HepG2 (cell line): ENCODE data around the gene SMURF1. TPM values are rescaled to one million over a fixed set of nuclear protein-coding genes. Genes with fewer than 3 reads are reported as not detected.

ENCODE experiments used
- ATAC-seq: fragments of 200-7000 bp; cut with Tn5 transposase; 3 replicates; pipeline ENCODE4 v1.9.1; 2020; ENCODE audit warnings: mild to moderate bottlenecking, moderate library complexity
- BruUV-seq: library from RNA; stranded (reverse); fragments of 400-500 nt; replicated peaks from 2 replicates; lab custom pipeline; 2021; lab: Mats Ljungman, UMichigan
- CTCF ChIA-PET: fragments of 300-600 bp; formaldehyde crosslinking; extraction: SDS; loops from one replicate; lab custom pipeline; 2021; ENCODE audit warnings: low total read pairs, inconsistent platforms, low intra/inter-chr PET ratio; lab: Yijun Ruan, JAX
- POLR2A ChIA-PET: fragments of 350-600 bp; sonication (Branson Sonifier 250); formaldehyde crosslinking; loops from one replicate; lab custom pipeline; 2020; ENCODE audit warnings: antibody characterized with exemption, inconsistent platforms; lab: Yijun Ruan, JAX
- DNase-seq: peaks from one replicate; pipeline ENCODE4 v3.0.0-alpha.2; 2015; ENCODE audit warnings: low spot score
- FAIRE-seq: peaks from 3 replicates; lab custom pipeline; 2011; peaks lifted over from hg19 to GRCh38; lab: Jason Lieb, UNC
- H2AFZ ChIP-seq: one replicate; pipeline ENCODE4 v1.6.1; 2011; ENCODE audit warnings: low read length, inconsistent platforms
- H3K27ac ChIP-seq: fragments of 300-600 bp; 3 replicates; pipeline ENCODE4 v1.8.0; 2011; ENCODE audit warnings: mixed run types, mild to moderate bottlenecking, mixed read lengths, low read length, inconsistent platforms; ENCODE audit not compliant: insufficient read depth; ENCODE audit errors: extremely low read length
- H3K27me3 ChIP-seq, 2 experiments: fragments of 200-600 bp in 1 of 2; 2 replicates in 1 of 2; 3 replicates in 1 of 2; pipeline versions ENCODE4 v1.6.0 to v1.8.0; 2011; ENCODE audit warnings: low read length in 2 of 2, mild to moderate bottlenecking in 2 of 2, moderate library complexity in 2 of 2, inconsistent platforms in 1 of 2; ENCODE audit not compliant: insufficient read depth in 2 of 2, control insufficient read depth in 1 of 2
- H3K36me3 ChIP-seq, 2 experiments: fragments of 200-600 bp in 1 of 2; replicated peaks in 1 of 2; 2 replicates in 1 of 2; 3 replicates in 1 of 2; pipeline versions ENCODE4 v1.5.1 to v1.8.0; 2011; ENCODE audit warnings: low read length in 2 of 2, inconsistent platforms in 1 of 2; ENCODE audit not compliant: insufficient read depth in 2 of 2, control insufficient read depth in 1 of 2
- H3K4me1 ChIP-seq: 2 replicates; pipeline ENCODE4 v1.5.1; 2012; ENCODE audit warnings: low read length, inconsistent platforms; ENCODE audit not compliant: insufficient read depth
- H3K4me2 ChIP-seq: 2 replicates; pipeline ENCODE4 v1.6.0; 2011; ENCODE audit warnings: low read depth, low read length, inconsistent platforms
- H3K4me3 ChIP-seq, 3 experiments: fragments of 200-600 bp in 1 of 3; sonication (generic), shearing (Covaris generic) in 1 of 3; replicated peaks in 1 of 3; 2 replicates each; pipeline ENCODE4 v1.5.1; 2011 to 2016; ENCODE audit warnings: low read length in 3 of 3, inconsistent platforms in 2 of 3, low read depth in 2 of 3, mild to moderate bottlenecking in 2 of 3, control low read depth in 1 of 3, mixed read lengths in 1 of 3; ENCODE audit not compliant: insufficient read depth in 1 of 3
- H3K79me2 ChIP-seq: one replicate; pipeline ENCODE4 v1.6.1; 2011; ENCODE audit warnings: low read length, inconsistent platforms; ENCODE audit not compliant: insufficient read depth
- H3K9ac ChIP-seq: 2 replicates; pipeline ENCODE4 v1.6.0; 2011; ENCODE audit warnings: mild to moderate bottlenecking, low read depth, low read length, inconsistent platforms; ENCODE audit not compliant: insufficient read depth
- H3K9me3 ChIP-seq: 2 replicates; pipeline ENCODE4 v1.5.1; 2012; ENCODE audit warnings: mild to moderate bottlenecking, low read length
- H4K20me1 ChIP-seq: 2 replicates; pipeline ENCODE4 v1.6.0; 2011; ENCODE audit warnings: inconsistent platforms, mild to moderate bottlenecking, low read length, moderate library complexity; ENCODE audit not compliant: insufficient read depth
- CHCHD3 ChIP-seq: sonication (generic); formaldehyde crosslinking; IDR thresholded peaks from 2 replicates; pipeline ENCODE4 v1.8.0; 2022; ENCODE audit warnings: mild to moderate bottlenecking, missing genetic modification reagents, moderate library complexity
- MBNL3 ChIP-seq: fragments of 250-450 bp; sonication (Bioruptor Pico); conservative IDR thresholded peaks from 2 replicates; pipeline ENCODE4 v1.8.0; 2022; ENCODE audit warnings: mild to moderate bottlenecking, inconsistent platforms
- MIXL1 ChIP-seq: IDR thresholded peaks from 2 replicates; pipeline ENCODE4 v1.6.1; 2016
- NFYB ChIP-seq: sonication (generic); formaldehyde crosslinking; IDR thresholded peaks from 2 replicates; pipeline ENCODE4 v1.4.0; 2020; ENCODE audit warnings: missing genetic modification reagents
- PLSCR1 ChIP-seq: sonication (generic); formaldehyde crosslinking; IDR thresholded peaks from 2 replicates; pipeline ENCODE4 v1.5.0; 2020; ENCODE audit warnings: missing genetic modification reagents, mild to moderate bottlenecking, borderline replicate concordance
- SOX5 ChIP-seq: IDR thresholded peaks from 2 replicates; pipeline ENCODE4 v1.6.1; 2016; ENCODE audit warnings: borderline replicate concordance
- ZBTB38 ChIP-seq: sonication (generic); formaldehyde crosslinking; IDR thresholded peaks from 2 replicates; pipeline ENCODE4 v1.5.1; 2020; ENCODE audit warnings: mild to moderate bottlenecking, missing genetic modification reagents
- ZBTB7B ChIP-seq: sonication (generic); formaldehyde crosslinking; IDR thresholded peaks from 2 replicates; pipeline ENCODE4 v1.4.0; 2020; ENCODE audit warnings: missing genetic modification reagents
- ZNF800 ChIP-seq: sonication (generic); formaldehyde crosslinking; IDR thresholded peaks from 2 replicates; pipeline ENCODE4 v1.4.0; 2020; ENCODE audit warnings: missing genetic modification reagents
- ZNF839 ChIP-seq: sonication (generic); formaldehyde crosslinking; IDR thresholded peaks from 2 replicates; pipeline ENCODE4 v1.4.0; 2020; ENCODE audit warnings: missing genetic modification reagents, mild to moderate bottlenecking, borderline replicate concordance
- ZNF878 ChIP-seq: sonication (generic); formaldehyde crosslinking; IDR thresholded peaks from 2 replicates; pipeline ENCODE4 v1.8.1; 2023; ENCODE audit warnings: mild to moderate bottlenecking, missing genetic modification reagents, moderate library complexity
- WGBS: methylation state at CpG from one replicate; pipeline ENCODE4 v1.1.6; 2017; ENCODE audit warnings: low lambda C conversion rate; 5-methylcytosine and 5-hydroxymethylcytosine counted together
- in situ Hi-C: cut with HindIII; loops from 2 replicates; pipeline ENCODE4 v1.10.0; 2017; ENCODE audit warnings: low pct_unique_long_range_greater_than_20kb; ENCODE audit not compliant: extremely low pct_ligation_motif_present
- intact Hi-C: fragments of 100-400 bp; cut with micrococcal nuclease; formaldehyde crosslinking; loops from one replicate; pipeline ENCODE4 v1.10.0; 2022; ENCODE audit not compliant: unreplicated experiment
- polyA plus RNA-seq, 8 experiments: library from polyadenylated mRNA; depleted of rRNA in 3 of 8; stranded (reverse) in 7 of 8; unstranded in 1 of 8; fragments of >200 nt; fragmentation: Illumina TruSeq in 4 of 8; extraction: Trizol in 4 of 8; gene quantifications; 2 replicates each; pipeline versions ENCODE4 v1.2.1 to v1.2.3, GENCODE V29; 2011 to 2016; ENCODE audit warnings: low read depth in 4 of 8, missing spikeins in 1 of 8, mixed read lengths in 1 of 8; ENCODE audit not compliant: insufficient read depth in 1 of 8
- total RNA-seq, 5 experiments: library from RNA; depleted of rRNA; stranded (reverse); fragments of >200 nt; fragmentation: Illumina TruSeq; extraction: Trizol; gene quantifications; 2 replicates each; pipeline ENCODE4 v1.2.3, GENCODE V29; 2016; ENCODE audit warnings: low read depth in 1 of 5
- TF ChIP-seq, protein P1 (sequence below): IDR thresholded peaks from 2 replicates; pipeline ENCODE4 v1.6.1; 2016; ENCODE audit warnings: low read depth, borderline replicate concordance
- TF ChIP-seq, protein P2 (sequence below): sonication (generic); formaldehyde crosslinking; IDR thresholded peaks from 2 replicates; pipeline ENCODE4 v1.4.0; 2020; ENCODE audit warnings: missing genetic modification reagents, low read depth, mild to moderate bottlenecking, borderline replicate concordance

SMURF1 gene
- total and polyA plus RNA-seq, 2 of the 13 experiments (the other 11 are each of a cell fraction or from before 2014, with no cell fraction given) = 8.3 to 11.1 TPM

DNA sequence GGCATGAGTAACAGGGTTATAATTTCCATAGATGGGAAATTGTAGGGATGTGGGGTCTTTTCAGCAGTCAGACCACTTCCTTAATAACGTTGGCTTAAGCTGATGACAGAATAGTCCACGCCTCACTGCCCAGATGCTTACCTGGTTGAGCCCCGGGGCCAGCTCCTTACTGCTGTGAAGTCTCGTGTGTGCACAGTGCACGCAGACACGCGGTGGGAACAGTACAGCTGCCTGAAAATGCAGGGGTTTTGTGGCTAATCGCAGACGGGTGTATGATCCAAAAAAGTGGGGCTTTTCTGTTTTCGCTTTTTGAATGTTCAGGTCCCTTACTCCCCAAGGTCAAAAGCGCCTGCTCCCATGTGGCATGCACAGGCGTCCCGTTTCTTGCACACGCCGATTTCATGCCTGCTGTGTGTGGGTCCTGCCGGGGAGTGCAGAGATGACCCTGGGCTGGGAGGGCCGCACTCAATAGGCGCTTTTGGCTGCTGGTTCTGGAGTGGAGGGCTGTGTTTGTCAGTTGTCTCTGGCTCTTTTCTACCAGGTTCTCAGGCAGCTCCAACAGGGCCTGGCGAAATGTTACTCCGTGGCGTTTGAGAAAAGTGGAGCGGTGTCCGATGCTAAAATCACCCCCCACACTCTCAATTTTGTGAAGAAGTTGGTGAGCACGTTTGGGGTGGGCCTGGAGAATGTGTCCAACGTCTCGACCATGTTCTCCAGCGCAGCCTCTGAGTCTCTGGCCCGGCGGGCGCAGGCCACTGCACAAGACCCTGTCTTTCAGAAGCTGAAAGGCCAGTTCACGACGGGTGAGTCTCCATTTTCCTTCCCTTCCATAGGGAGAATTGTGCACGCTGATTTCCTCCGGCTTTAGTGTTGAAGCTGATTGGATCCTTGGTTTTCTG, 149.6 kb downstream of the SMURF1 start:
- DNase-seq (no peak), ATAC-seq (no peak), FAIRE-seq (no peak)
- in situ Hi-C loops = no loop called here
- TF ChIP-seq MIXL1 (CRISPR knock-in tag) (no peak), ZNF800 (no peak), CHCHD3 (CRISPR knock-in tag) (no peak), ZNF839 (CRISPR knock-in tag) (no peak), ZBTB7B (CRISPR knock-in tag) (no peak), ZNF878 (CRISPR knock-in tag) (no peak), NFYB (CRISPR knock-in tag) (no peak), ZBTB38 (CRISPR knock-in tag) (no peak), SOX5 (CRISPR knock-in tag) (no peak), PLSCR1 (no peak), MBNL3 (CRISPR knock-in tag) (no peak)
- TF ChIP-seq, protein P1, sequence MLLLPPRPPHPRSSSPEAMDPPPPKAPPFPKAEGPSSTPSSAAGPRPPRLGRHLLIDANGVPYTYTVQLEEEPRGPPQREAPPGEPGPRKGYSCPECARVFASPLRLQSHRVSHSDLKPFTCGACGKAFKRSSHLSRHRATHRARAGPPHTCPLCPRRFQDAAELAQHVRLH (CRISPR knock-in tag) = no peak
- TF ChIP-seq, protein P2, sequence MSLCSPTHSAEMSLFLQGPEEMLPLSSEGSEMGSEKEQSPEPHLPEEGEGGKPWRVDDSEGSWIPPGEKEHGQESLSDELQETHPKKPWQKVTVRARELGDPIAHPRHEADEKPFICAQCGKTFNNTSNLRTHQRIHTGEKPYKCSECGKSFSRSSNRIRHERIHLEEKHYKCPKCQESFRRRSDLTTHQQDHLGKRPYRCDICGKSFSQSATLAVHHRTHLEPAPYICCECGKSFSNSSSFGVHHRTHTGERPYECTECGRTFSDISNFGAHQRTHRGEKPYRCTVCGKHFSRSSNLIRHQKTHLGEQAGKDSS (CRISPR knock-in tag) = no peak
- Histone ChIP-seq H3K4me2 (no peak overlapping the region), H3K27me3 (no peaks in the 10 kb centered on the region), H3K4me3 (no peak overlapping the region), H3K27ac (no peak overlapping the region), H2AFZ (no peak overlapping the region), H3K4me1 (no peaks in the 10 kb centered on the region), H4K20me1 (0 out of 2 replicates have a peak, but pooled peaks cover 2% of the 10 kb centered on the region), H3K9ac (no peak overlapping the region), H3K79me2 (no peaks in the 10 kb centered on the region), H3K9me3 (no peaks in the 10 kb centered on the region), H3K36me3 (peaks cover 33 to 74% of the 10 kb centered on the region in 2 experiments)
- intact Hi-C loops = no loop called here
- 99% methylated on average over 30 of the region's 34 CpGs for WGBS
- CTCF ChIA-PET = no interaction called here
- no TSS peak for BruUV-seq
- POLR2A ChIA-PET = no interaction called here
